GM18502 (cell line): ENCODE data around the gene EIF2D.

ENCODE experiments used
- ATAC-seq: cut with Tn5 transposase; IDR thresholded peaks from one replicate; pipeline ENCODE4 v1.9.1; 2021; ENCODE audit warnings: mild to moderate bottlenecking; ENCODE audit not compliant: unreplicated experiment, poor library complexity

Gene EIF2D

DNA sequence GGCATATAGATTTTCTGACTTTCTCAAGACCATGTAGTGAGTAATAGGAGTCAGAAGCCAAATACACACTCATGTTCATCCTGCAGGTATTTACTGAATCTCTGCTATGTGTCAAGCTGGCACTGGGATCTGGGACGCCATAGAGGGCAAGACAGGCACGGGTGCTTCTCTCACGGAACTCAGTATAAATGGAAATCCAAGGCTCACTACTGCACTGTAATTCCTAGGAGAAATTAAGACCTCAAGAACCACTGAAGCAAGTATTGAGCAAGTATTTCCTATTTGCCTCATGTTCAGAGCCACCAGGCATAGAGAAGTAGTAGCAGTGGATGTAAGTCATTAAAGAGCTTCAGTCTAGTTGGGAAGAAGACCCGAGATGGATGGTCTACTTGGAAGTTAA lies 38.9 kb downstream of the EIF2D start:
- ATAC-seq = no peak

DNA sequence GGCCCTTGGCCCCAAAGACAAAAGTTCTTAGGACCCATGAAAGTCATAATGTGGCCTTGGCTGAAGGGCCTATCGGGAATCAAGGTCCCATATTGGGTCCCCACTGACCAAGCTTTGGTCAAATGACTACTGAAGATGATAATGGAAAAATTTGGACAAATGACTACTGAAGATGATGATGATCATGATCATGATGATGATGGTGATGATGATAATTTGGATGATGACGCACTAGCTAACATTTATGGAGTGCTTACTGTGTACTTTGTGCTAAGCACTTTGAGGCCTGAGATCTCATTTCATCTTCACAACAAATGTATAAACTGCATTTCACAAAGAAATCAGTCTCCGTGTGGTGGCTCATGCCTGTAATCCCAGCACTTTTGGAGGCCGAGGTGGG lies 39.4 kb downstream of the EIF2D start:
- ATAC-seq = no peak

DNA sequence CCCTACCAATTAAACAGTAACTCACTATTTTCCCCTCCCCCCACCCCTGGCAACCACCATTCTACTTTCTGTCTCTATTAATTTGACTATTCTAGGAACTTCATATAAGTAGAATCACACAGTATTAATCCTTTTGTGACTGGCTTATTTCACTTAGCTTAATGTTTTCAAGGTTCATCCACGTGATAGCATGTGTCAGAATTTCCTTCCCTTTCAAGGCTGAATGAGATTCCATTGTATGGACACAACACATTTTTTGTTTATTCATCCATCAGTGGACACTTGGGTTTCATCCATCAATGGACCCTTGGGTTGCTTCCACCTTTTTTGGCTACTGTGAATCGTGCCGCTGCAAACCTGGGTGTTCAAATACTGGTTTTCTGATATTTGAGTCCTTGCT lies 41.7 kb downstream of the EIF2D start:
- ATAC-seq = no peak

DNA sequence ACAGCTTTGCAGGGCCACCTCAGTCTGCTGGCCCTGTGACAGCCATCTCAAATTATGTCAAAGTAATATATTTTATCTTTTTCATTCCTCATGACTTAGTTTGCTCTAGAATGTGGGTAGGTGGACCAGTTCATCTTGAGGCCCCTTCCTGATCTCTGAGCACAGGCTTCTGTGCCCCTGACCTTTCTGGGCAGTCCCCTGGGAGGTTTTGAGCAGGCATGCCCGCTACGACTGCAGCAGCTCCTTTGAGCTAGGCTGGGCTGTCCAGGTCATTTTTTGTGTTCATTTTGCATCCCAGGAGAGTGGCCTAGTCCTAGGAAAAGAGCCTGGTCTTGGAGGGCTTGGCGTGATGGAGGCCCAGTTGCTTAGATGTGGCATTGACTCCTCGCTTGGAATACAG lies 42.7 kb downstream of the EIF2D start:
- ATAC-seq = no peak

DNA sequence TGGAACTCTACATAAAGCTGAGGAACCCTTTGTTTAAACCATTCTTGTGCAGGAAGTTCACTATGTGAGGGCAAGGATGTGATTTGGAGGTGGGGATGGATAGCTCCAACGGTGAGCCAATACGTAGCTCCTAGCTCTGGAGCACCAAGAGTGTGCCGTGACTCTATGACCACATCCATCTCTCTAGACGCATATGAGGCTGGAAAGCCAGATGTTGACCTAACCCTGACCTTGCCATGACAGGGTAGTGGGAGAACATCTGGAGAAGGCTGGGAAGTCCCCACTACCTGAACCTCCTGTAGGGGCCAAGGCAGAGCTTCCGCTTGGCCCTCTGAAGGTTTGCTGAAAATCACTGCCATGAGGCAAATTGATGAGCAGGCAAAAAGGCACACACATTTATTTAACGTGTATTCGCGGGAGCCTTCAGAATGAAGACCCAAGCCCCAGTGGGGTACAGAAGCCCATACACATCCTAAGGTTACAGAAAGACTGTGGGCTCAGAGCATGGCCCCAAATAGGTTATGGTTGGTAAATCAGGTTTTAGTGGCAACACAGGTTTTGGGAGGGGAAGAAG lies 43.4 kb downstream of the EIF2D start:
- ATAC-seq = no peak

DNA sequence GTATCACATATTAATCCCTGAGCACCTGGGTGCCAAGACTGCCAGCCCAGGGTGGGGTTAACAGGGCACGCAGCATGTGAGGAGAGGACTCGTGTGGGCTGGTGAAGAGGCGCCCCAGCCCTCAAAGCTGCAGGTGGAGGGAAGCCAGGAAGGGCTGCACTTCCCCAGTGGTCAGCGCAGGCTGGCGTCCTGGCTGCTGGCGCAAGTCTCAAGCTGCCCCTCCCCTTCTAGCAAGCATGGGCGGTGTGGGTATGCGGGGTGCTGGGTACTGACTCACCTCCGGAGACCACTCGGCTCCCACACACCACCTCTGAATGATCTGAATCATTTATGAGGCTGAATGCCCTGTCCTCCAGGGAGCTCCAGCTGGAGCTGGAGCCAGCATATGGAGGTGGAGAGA lies 44.0 kb downstream of the EIF2D start:
- no peak for ATAC-seq

DNA sequence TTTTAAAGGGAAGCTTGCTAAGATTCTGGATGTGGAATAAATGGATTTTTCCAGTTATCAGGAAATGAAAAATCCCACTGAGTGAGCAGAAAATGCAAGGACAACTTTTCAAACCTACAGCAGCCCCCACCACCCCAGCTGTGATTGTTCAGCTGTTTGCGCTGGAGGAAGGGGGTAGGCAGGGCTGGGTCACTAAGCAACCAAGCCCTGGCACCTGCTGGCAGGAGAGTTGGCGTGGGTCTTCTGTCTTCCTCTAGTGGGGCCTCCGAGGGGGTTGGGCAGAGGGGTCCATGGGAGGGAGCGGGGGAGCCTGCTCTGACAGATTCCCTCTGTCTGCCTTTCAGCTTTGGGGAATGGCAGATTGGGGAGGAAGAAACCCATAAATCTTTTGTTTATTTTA lies 45.3 kb downstream of the EIF2D start:
- no peak for ATAC-seq

DNA sequence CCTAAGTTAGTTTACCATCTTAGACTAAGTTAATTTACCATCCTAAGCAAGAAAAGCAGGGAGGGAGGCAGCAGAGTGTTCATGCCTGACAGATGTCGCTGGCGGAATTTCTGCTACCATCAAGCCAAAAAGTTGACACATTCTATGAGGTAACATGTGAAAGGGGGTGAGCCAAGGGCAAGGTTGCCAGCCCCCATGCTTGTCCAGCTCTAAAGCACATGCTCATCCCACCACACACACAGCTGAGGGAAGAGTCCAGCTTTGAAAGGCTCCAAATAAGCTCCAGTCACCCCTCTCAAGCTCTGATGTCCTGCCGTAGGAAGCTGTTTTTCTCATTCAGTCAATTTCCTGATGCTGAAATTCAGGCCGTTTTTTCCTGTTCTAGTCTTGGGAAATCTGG lies 46.3 kb downstream of the EIF2D start:
- ATAC-seq = no peak

DNA sequence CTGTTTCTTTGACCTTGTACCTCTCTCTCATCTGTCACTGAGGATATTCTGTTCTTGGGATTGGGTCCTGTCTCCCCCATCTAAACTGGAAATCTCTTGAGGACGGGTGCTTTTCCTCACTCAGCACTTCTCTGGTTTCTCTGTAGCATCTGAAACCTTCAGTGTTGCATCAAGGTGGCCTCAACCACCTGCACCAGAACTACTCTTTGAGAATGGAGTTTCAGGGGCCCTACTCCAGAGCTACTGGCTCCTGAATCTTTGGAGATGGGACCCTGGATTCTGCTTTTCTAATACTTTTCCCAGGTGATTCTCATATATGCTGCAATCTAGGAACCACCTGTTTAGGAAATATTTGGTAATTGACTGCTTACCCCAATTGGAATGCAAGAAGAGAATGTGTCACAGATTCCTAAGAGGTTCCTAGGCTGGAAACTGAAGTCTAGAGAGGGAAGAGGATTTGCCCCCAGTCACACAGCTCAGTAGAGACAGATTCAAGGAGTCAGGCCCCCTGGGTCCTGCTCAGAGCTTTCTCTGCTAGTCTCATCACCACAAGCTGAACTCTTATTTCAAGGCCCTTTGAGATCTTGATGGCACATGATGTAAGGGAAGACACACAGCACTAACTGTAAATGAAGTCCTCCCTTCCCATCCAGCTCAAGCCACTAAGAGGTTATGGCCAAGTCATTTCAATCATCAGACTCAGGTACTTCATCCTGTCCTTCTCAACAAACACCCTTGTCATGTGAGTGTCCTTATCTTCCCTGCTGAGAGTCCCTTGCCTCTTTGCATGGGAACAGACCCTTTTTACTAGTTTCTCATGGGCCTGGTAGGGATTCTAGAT lies 48.7 kb downstream of the EIF2D start:
- ATAC-seq = peak; percentile 35

DNA sequence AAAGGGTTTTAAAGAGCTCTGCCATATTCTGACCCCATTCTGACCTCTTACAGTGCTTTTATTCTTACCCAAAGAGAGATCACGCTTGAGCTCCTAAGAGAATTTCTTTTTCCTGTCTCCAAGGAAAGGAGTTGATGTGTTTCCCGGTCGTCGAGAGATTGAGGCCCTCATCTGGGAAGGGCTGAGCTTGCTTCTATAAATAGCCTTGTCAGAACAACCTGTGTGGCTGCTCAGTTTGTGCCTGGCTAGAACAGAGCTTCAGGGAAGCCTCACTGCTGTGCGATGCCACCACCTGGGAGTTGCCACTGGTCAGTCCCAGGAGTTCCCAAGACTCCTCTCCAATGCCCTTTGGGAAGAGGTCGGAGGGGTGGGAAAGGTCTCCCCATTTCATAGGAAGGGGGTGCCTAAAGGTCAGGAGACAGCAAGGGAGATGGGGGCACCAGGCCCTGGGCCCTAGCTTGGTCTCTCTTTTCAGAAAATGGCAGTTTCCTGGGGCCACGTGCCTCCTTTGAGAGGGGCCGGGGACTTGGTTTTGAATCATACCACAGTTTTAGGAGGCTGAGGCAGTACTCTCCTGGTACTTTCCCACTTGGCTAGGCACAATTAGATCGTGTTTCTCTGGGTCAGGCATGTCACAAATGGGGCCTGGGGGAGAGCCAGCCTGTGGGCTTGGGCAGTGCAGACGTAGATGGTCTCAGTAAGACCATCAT lies 52.1 kb downstream of the EIF2D start:
- no peak for ATAC-seq

DNA sequence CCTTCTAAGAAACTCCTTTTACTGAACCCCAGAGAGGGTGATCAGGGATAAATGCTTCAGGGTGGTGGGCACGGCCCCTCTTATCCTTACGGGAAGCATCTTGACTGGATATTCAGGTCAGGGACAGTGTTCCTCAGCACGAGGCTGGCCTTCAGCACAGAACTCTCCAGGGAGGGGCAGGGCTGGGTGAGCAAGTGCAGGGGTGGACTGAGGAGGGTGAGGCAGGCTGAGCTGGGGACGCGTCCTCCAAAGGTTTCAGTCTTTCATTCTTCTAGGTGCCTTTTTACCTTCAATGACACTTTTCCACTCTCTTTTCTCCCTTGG lies 52.6 kb downstream of the EIF2D start:
- ATAC-seq = no peak

DNA sequence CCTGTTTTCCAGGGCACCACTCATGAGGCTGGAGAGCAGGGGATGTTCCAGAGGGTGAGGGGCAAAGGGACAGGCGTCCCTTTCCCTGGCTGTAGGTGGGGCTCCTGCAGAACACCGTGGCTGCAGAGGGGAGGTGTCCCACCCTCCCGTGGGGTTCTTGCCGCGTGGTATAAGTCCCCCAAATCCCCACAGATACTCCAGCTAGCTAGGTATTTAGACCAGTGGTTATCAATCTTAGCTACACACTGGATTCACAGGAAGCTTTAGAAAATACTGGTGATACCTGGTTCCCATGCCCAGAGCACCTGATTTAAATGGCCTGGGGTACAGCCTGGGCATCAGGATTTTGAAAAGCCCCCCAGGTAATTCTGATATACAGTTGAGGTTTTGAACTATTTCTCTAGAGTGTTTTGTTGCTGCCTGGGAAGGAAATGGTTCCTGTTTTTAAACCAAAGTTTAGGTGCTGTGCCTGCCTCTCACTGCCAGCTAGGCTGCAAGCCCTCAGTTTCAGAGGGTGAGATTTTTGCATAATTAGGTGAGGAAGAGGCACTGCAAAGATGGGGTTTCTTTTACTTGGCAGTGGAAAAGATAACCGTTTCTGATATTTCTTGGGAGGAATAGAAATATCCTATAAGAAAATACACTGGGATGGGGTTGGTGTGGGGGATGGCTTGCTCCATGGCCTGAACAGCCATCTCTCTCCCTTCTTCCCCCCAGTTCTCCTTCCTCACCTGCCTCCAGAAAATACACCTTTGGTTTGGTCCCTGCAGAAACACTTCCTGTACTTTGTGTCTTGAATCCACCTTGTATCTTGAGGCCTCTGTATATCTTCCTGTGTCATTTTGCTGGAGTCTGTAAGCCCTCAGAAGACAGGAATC lies 53.2 kb downstream of the EIF2D start:
- no peak for ATAC-seq

DNA sequence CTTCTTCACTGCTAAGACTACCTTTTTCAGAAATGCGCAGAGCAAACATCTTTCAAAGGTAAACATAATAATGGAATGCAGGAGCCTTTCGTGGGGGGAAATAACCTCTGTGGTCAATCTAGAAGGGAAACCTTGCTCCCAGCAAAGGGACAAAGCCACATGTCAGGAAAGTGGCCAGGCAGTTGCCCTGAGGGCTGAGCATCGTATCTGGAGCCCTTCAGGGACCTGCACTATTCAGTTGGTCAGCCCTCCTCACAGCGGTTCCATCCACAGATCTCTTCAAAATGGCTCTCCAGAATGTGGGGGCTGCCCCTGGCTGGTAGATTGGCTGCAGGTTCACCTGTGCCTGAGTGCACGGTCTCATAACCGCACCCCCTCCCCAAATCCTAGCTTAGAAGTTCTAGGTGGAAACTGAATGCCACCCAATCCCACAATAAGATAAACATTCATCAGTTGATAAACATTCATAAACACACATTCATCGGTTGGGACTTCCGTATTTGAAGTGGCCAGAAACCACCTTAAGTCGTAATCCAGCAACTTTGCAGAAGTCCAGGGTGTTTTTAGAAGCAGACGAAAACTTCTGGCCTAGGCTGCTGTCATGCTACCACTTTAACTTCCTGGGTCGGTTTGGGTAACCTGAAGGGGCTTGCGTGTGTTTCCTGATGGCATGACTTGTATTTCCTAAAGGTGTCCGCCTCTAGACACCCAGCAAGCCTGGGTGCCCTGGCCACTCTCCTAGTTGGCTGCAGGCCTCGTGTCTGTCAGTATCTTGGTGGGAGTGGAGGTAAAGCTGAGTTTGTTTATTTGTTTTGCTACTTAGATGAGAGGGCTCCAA lies 54.4 kb downstream of the EIF2D start:
- ATAC-seq = no peak

DNA sequence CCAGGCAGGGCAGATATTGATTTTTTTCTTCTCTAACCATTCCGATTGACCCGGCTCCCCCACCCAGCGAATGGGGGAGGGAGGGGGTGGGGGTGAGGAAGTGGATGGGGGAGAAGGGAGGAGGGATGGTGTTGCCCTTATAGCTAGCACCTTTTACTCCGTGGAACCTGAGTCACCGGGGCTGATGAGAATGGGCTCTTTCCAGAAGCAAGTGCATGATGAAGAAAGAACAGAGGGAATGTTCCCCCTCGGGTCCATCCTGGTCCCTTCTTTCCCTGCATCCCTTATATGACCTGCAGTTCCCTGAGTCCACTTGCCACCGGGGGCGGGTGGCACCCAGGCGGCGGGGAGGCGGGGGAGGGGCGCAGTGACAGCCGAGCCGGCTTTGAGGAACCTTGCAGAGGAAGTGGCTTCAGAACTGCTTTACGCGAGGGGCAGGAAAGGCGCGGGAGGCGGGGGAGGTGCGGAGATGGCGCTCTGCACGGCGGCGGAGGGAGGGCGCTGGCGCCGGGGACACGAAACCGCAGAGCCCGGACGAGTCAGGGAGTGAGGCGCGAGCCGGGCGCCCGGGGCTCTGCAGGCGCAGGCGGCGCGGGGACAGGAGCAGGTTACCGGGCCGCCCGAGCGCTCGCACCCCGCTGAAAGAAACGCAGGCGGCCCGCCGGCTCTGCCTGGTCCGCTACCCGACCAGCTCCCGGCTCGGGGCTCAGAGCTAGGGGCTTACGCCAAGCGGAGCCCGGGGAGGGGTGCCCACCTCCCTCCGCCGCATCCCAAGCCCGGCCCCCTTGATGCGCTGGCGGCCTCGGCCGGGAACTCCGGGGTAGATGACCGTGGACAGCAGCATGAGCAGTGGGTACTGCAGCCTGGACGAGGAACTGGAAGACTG lies 55.3 kb downstream of the EIF2D start:
- peak; percentile 58 for ATAC-seq

DNA sequence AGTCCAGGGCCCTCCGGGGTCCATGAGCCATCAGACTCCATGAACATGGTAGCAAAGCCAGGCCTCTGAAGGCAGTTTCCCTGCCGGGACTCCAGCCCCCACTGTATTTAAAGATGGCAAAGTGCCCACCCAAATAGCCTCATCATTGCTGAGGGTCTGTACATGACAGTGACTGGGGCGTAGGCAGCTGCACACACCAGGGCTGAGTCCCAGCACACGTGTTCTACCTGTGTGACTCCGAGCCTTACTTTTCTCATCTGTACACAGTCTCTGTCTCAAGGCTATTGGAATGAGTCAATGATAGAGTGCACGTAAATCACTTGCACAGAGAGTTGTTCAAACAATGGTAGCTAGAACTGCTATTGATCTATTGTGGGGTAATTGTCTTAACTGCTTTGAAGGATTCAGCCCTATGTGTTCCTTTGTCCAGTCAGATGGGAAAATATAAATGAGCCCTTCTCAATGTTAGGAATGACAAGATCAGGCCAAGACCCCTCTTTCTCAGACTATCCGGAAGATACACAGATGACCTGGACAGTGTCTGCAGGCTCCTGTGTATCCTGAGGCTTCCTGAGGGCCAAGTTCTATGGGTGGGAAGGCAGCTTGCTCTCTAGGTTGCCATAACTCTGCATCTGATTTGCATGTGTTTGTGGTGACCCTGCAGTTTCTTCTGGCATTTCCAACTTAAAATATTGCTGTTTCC lies 56.1 kb downstream of the EIF2D start:
- peak; percentile 3 for ATAC-seq

DNA sequence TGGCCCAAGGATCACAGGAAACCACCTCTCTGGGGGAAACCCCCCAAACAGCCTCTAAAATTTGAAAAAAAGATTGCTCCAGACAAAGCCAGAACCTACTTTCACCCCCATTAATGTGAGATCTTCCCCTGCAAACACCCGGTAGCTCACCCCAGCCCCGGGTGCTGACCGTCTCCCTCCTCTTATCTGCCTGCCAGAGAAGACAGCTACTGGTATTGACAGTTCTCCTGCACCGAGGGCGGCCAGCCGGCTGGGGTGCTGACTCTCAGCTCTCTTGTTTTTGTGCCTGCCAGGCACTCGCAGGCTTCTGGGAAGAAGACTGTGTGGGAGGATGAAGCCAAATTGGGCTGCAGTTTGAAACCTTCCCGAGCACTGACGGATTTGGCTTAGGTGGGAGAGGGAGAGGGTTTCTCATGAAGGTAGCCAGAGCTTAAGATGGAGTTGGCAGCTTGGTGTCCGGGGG lies 56.8 kb downstream of the EIF2D start:
- ATAC-seq = no peak

DNA sequence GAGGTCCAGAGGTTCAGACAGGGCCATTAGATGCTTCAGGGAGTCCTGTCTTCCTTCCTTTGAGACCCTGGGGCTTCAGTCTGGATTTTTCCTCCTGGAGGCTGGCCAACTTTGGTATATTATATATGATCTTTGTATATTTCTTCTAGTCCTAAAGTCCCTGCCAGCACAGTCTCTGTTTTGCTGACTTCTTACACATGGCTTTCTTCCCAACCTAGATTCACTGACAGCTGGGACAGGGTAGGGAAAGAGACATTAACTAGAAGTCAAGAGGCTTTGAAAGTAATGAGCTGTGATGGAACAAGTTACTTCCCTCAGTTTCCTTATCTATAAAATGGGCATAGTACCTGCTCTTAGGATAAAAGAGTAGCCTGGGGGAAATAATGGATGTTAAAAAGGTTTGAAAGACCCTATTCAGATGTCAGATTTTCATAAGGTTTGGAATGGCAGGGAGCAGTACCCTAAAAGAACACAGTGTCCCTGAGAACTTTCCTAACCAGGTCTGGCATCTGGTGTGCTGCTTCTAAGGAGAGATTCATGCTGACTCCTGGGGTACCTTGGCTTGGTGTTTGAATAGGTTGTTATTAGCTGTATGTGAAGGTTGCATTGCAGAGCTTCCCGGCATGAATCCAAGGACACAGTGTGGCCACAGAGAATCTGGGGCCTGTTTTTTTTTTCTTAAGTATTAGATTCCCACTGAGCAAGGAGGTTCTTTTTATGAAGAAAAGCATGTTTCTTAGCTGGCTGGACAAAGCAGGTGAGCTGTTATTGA lies 57.4 kb downstream of the EIF2D start:
- ATAC-seq = no peak
